ENCODE data around the gene IQGAP2.

- no peak for TF ChIP-seq POLR2A (IDR thresholded peaks at IDR 0.05; ENCODE audit: low read length)
- TF ChIP-seq GATA1 (IDR thresholded peaks at IDR 0.05; ENCODE audit: low read depth, low read length): no peak
These were observed 82.4 kb downstream of the IQGAP2 start for GRCh38 chr5:76485511-76485910.

Measured in erythroblast (primary cell).